CD4-positive, alpha-beta T cell treated with Interleukin-17A for 4 hours (primary cell): ENCODE data around the gene PI3.

Experiments
- DNase-seq: peaks from one replicate; pipeline ENCODE4 v3.0.0-alpha.2; 2020; ENCODE audit warnings: mixed read lengths

The PI3 gene

GRCh38 chr20:45189067-45189609 is 14.4 kb downstream of the PI3 start:
- DNase-seq = no peak

- DNase-seq = no peak
These were observed 15.2 kb downstream of the PI3 start for GRCh38 chr20:45189861-45190260.

GRCh38 chr20:45191926-45192325 is 17.2 kb downstream of the PI3 start:
- no peak for DNase-seq

GRCh38 chr20:45193331-45193730 is 18.6 kb downstream of the PI3 start:
- no peak for DNase-seq

- DNase-seq = no peak
These were observed 32.0 kb downstream of the PI3 start, which contains the start of gene SEMG1 for GRCh38 chr20:45206725-45207124. Gene SEMG1, plus strand, starts transcription at chr20:45207033. Its CDS starts 21 bp downstream, at chr20:45207054.

GRCh38 chr20:45209924-45210323 is 35.2 kb downstream of the PI3 start:
- DNase-seq = no peak

- DNase-seq = no peak
These were observed 37.1 kb downstream of the PI3 start for GRCh38 chr20:45211569-45212474.

GRCh38 chr20:45212836-45213235 is 38.1 kb downstream of the PI3 start:
- DNase-seq = no peak

- no peak for DNase-seq
These were observed 43.4 kb downstream of the PI3 start for GRCh38 chr20:45218124-45218523.

- no peak for DNase-seq
These were observed 43.9 kb downstream of the PI3 start for GRCh38 chr20:45218636-45219035.

- no peak for DNase-seq
These were observed 46.4 kb downstream of the PI3 start, which contains the start of gene SEMG2 for GRCh38 chr20:45221076-45221475. Gene SEMG2, plus strand, starts transcription at chr20:45221373. Its CDS starts 17 bp downstream, at chr20:45221390.

- no peak for DNase-seq
These were observed 48.4 kb downstream of the PI3 start for GRCh38 chr20:45223136-45223535.
